ENCODE measurements around the gene PRKCG. TPM values are rescaled to one million over a fixed set of nuclear protein-coding genes. Genes with fewer than 3 reads are reported as not detected.

PRKCG gene
- total and polyA plus RNA-seq, 2 of the 8 experiments (the other 6 are each of a cell fraction or from before 2014, with no cell fraction given): 6.1 to 10.6 TPM

DNA sequence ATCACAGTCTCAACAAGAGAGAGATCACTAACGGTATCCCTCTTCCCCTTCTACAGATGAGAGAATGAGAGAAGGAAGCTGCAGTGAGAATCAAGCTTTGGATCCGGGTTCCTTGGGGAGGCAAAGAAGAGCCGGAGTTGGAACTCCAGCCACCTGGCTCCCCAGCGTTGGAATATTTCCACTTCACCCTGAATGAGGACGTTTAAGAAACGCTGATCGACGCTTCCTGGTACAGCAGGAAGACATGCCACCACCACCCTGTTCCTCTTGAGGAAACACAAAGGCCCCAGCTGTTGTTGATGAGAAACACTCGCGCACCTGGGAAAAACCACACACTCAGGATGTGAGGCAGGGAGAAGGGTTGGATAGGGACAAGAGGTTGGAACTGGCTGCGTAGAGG lies 69.4 kb downstream of the PRKCG start:
- Histone ChIP-seq H4K91ac (replicated peaks; ENCODE audit: insufficient read length, low read length) (no peak overlapping the region), H3K36me3 (ENCODE audit: control insufficient read depth in 2 of 4, insufficient read depth in 4 of 4, low read length in 3 of 4) (no peaks in the 10 kb centered on the region; a peak in 1 of 8 replicates), H3K56ac (replicated peaks; ENCODE audit: insufficient read length, low read depth, low read length) (no peak overlapping the region), H2BK120ac (replicated peaks; ENCODE audit: low read depth, low read length) (no peak overlapping the region), H3K9ac (replicated peaks in 1 of 4; ENCODE audit: extremely low read depth in 1 of 4, low read depth in 3 of 4, low read length in 3 of 4) (no peak overlapping the region), H3K79me2 (ENCODE audit: control insufficient read depth in 1 of 2, insufficient read depth in 2 of 2, low read length in 2 of 2) (no peaks in the 10 kb centered on the region), H3K79me1 (ENCODE audit: low read depth, low read length) (no peaks in the 10 kb centered on the region), H3K4me2 (ENCODE audit: insufficient read depth in 1 of 2, low read depth in 2 of 2, low read length in 2 of 2) (no peak overlapping the region), H2BK20ac (ENCODE audit: low read length) (peak overlapping the region; percentile 72; the same call in 1 of the 2 replicates), H2AK5ac (ENCODE audit: low read depth, low read length) (peak overlapping the region; percentile 97; the same call in 1 of the 2 replicates), H3K4ac (replicated peaks; ENCODE audit: insufficient read length, low read depth, low read length) (no peak overlapping the region), H3K9me3 (ENCODE audit: insufficient read depth in 2 of 2, low read depth in 1 of 2, low read length in 1 of 2) (no peaks in the 10 kb centered on the region), H3K14ac (ENCODE audit: insufficient read length) (no peak overlapping the region), H4K8ac (ENCODE audit: extremely low read depth, insufficient read depth, low read length) (no peak overlapping the region), H3K4me1 (replicated peaks in 1 of 4; ENCODE audit: control insufficient read depth in 3 of 4, insufficient read depth in 4 of 4, low read length in 3 of 4) (peaks cover 0 to 7% (median 2%) of the 10 kb centered on the region in 4 experiments; a peak in 3 of 7 replicates), H3K18ac (ENCODE audit: extremely low read depth, low read length) (no peak overlapping the region), H2AFZ (ENCODE audit: low read length) (no peak overlapping the region), H2BK15ac (ENCODE audit: low read length) (peak overlapping the region; percentile 3; the same call in 1 of the 2 replicates), H4K20me1 (replicated peaks in 1 of 2; ENCODE audit: control insufficient read depth in 1 of 2, insufficient read depth in 2 of 2, low read length in 2 of 2) (no peaks in the 10 kb centered on the region), H3K23me2 (ENCODE audit: low read depth, low read length) (no peaks in the 10 kb centered on the region), H2BK5ac (ENCODE audit: low read depth, low read length) (no peak overlapping the region), H3K27me3 (replicated peaks in 1 of 4; ENCODE audit: control insufficient read depth in 3 of 4, extremely low read depth in 1 of 4, insufficient read depth in 3 of 4, low read length in 3 of 4) (no peaks in the 10 kb centered on the region), H4K5ac (ENCODE audit: insufficient read length, low read depth, low read length) (no peak overlapping the region), H3K23ac (ENCODE audit: insufficient read length) (no peak overlapping the region), H3K4me3 (ENCODE audit: extremely low read depth in 1 of 4, insufficient read depth in 2 of 4, low read depth in 3 of 4, low read length in 4 of 4) (no peak overlapping the region), H3K27ac (ENCODE audit: low read depth, low read length) (no peak overlapping the region), H2BK12ac (ENCODE audit: low read depth, low read length) (peak overlapping the region; percentile 46; the same call in 1 of the 2 replicates)
- POLR2A ChIA-PET (ENCODE audit: partially characterized antibody): interaction anchor here (0.9 to 2.5 kb wide), 9 partner anchors 9 to 83 kb away, joined by 3 to 14 read pairs (median 3); no protein-coding TSS in a partner anchor
- FAIRE-seq (no peak), DNase-seq (ENCODE audit: low read depth in 1 of 2, low spot score in 2 of 2) (no peak)
- TF ChIP-seq SUZ12 (IDR thresholded peaks at IDR 0.05; ENCODE audit: low read length) (no peak), HDAC6 (IDR thresholded peaks at IDR 0.05; ENCODE audit: low read depth, low read length) (no peak), CHD1 (IDR thresholded peaks at IDR 0.05; ENCODE audit: low read depth, low read length) (no peak), POLR2AphosphoS5 (IDR thresholded peaks at IDR 0.05; ENCODE audit: low read depth, low read length) (no peak), SIRT6 (IDR thresholded peaks at IDR 0.05; ENCODE audit: low read length) (no peak), YY1 (IDR thresholded peaks at IDR 0.05; ENCODE audit: low read depth, low read length) (no peak), RBBP5 (IDR thresholded peaks at IDR 0.05; ENCODE audit: borderline replicate concordance, low read depth, low read length) (no peak), SRF (IDR thresholded peaks at IDR 0.05; ENCODE audit: low read depth, low read length) (no peak), ASH2L (IDR thresholded peaks at IDR 0.05; ENCODE audit: low read length) (no peak)
- 81% methylated on average over 11 of the region's 11 CpGs; no CpG with 5 or more reads in 1 of the 2 experiments for whole genome bisulfite sequencing, 2 experiments (ENCODE audit: extremely low coverage in 1 of 2, insufficient coverage in 1 of 2, insufficient read length in 1 of 2, insufficient replicate concordance in 2 of 2, low coverage in 1 of 2, low lambda C conversion rate in 2 of 2, missing lambda C conversion rate in 1 of 2)
- CTCF ChIA-PET (ENCODE audit: partially characterized antibody): interaction anchor here (1.0 to 3.2 kb wide), 8 partner anchors 10 to 160 kb away, joined by 3 to 14 read pairs (median 6); no protein-coding TSS in a partner anchor
